ENCODE data around the gene TRPM5.

GRCh38 chr11:2416765-2417164 lies 27.5 kb downstream of the TRPM5 start:
- TF ChIP-seq EZH2 (optimal IDR thresholded peaks at IDR 0.05; ENCODE audit: low read depth, low read length) (peak; percentile 54), EZH2phosphoT487 (IDR thresholded peaks at IDR 0.05; ENCODE audit: low read length) (no peak)
- TF ChIP-seq, protein P1, sequence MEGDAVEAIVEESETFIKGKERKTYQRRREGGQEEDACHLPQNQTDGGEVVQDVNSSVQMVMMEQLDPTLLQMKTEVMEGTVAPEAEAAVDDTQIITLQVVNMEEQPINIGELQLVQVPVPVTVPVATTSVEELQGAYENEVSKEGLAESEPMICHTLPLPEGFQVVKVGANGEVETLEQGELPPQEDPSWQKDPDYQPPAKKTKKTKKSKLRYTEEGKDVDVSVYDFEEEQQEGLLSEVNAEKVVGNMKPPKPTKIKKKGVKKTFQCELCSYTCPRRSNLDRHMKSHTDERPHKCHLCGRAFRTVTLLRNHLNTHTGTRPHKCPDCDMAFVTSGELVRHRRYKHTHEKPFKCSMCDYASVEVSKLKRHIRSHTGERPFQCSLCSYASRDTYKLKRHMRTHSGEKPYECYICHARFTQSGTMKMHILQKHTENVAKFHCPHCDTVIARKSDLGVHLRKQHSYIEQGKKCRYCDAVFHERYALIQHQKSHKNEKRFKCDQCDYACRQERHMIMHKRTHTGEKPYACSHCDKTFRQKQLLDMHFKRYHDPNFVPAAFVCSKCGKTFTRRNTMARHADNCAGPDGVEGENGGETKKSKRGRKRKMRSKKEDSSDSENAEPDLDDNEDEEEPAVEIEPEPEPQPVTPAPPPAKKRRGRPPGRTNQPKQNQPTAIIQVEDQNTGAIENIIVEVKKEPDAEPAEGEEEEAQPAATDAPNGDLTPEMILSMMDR (IDR thresholded peaks at IDR 0.05; ENCODE audit: low read length): no peak

Measured in MM.1S (cell line).